Vagina (tissue), 2 donors: ENCODE data around the gene SFT2D3. TPM values are rescaled to one million over a fixed set of nuclear protein-coding genes. Genes with fewer than 3 reads are reported as not detected.

Source experiments
- DNase-seq, 2 donors: peaks; one replicate each; pipeline ENCODE4 v3.0.0-alpha.2; 2017; ENCODE audit errors: extremely low spot score in 2 of 2
- H3K27ac ChIP-seq: fragments of 200-600 bp; sonication (generic); one replicate; pipeline ENCODE4 v1.5.1; 2019
- H3K27me3 ChIP-seq: fragments of 200-600 bp; sonication (generic); one replicate; pipeline ENCODE4 v1.5.1; 2019
- H3K36me3 ChIP-seq, 2 donors: fragments of 200-600 bp; sonication (generic); one replicate each; pipeline ENCODE4 v1.5.1; 2017 to 2019
- H3K4me1 ChIP-seq: fragments of 200-600 bp; sonication (generic); one replicate; pipeline ENCODE4 v1.5.1; 2019
- H3K4me3 ChIP-seq, 2 donors: fragments of 200-600 bp; sonication (generic); 1 replicate in 1 of 2; 2 replicates in 1 of 2; pipeline ENCODE4 v1.5.1; 2016 to 2019
- H3K9me3 ChIP-seq: fragments of 200-600 bp; sonication (generic); one replicate; pipeline ENCODE4 v1.5.1; 2019
- POLR2A ChIP-seq, 2 donors: fragments of 450-650 bp; IDR thresholded peaks; one replicate each; pipeline ENCODE4 v1.6.1; 2017; ENCODE audit warnings: antibody characterized with exemption in 2 of 2, mild to moderate bottlenecking in 2 of 2, moderate library complexity in 2 of 2
- POLR2AphosphoS5 ChIP-seq, 2 donors: sonication (generic); formaldehyde crosslinking; IDR thresholded peaks; one replicate each; pipeline ENCODE4 v1.9.0; 2017; ENCODE audit warnings: antibody characterized with exemption in 2 of 2, mild to moderate bottlenecking in 2 of 2, low read depth in 1 of 2; ENCODE audit not compliant: insufficient read depth in 1 of 2
- intact Hi-C: fragments of 100-400 bp; cut with DNase I; formaldehyde crosslinking; loops from one replicate; pipeline ENCODE4 v1.15.1; 2023
- total RNA-seq: library from RNA; depleted of rRNA; stranded (reverse); fragments of >200 nt; gene quantifications from one replicate; pipeline ENCODE4 v1.2.3, GENCODE V29; 2016
- TF ChIP-seq, protein P1 (sequence below), 3 experiments: fragments of 450-650 bp in 2 of 3; fragments of 200-600 bp in 1 of 3; sonication (generic) in 1 of 3; IDR thresholded peaks; one replicate each; pipeline ENCODE4 v1.5.1; 2017 to 2019; ENCODE audit warnings: antibody characterized with exemption in 3 of 3, mild to moderate bottlenecking in 2 of 3, moderate library complexity in 2 of 3

The SFT2D3 gene
- total RNA-seq, 1 donor from 2014 or later, result 3.7 TPM

GRCh38 chr2:127681976-127682857, 19.1 kb upstream of the SFT2D3 start:
- TF ChIP-seq POLR2A (IDR thresholded peaks at IDR 0.05) (no peak), POLR2AphosphoS5 (IDR thresholded peaks at IDR 0.05; ENCODE audit: insufficient read depth in 1 of 2, low read depth in 1 of 2) (no peak)
- TF ChIP-seq, protein P1, sequence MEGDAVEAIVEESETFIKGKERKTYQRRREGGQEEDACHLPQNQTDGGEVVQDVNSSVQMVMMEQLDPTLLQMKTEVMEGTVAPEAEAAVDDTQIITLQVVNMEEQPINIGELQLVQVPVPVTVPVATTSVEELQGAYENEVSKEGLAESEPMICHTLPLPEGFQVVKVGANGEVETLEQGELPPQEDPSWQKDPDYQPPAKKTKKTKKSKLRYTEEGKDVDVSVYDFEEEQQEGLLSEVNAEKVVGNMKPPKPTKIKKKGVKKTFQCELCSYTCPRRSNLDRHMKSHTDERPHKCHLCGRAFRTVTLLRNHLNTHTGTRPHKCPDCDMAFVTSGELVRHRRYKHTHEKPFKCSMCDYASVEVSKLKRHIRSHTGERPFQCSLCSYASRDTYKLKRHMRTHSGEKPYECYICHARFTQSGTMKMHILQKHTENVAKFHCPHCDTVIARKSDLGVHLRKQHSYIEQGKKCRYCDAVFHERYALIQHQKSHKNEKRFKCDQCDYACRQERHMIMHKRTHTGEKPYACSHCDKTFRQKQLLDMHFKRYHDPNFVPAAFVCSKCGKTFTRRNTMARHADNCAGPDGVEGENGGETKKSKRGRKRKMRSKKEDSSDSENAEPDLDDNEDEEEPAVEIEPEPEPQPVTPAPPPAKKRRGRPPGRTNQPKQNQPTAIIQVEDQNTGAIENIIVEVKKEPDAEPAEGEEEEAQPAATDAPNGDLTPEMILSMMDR (IDR thresholded peaks at IDR 0.05), result no peak
- no peaks in the 10 kb centered on the region for H3K27me3 ChIP-seq
- no peaks in the 10 kb centered on the region for H3K9me3 ChIP-seq
- no peak for DNase-seq
- H3K4me3 ChIP-seq, result no peak overlapping the region
- H3K36me3 ChIP-seq, result no peaks in the 10 kb centered on the region
- no peak overlapping the region for H3K27ac ChIP-seq
- intact Hi-C loops, result no loop called here
- peaks cover 12% of the 10 kb centered on the region for H3K4me1 ChIP-seq

DNA sequence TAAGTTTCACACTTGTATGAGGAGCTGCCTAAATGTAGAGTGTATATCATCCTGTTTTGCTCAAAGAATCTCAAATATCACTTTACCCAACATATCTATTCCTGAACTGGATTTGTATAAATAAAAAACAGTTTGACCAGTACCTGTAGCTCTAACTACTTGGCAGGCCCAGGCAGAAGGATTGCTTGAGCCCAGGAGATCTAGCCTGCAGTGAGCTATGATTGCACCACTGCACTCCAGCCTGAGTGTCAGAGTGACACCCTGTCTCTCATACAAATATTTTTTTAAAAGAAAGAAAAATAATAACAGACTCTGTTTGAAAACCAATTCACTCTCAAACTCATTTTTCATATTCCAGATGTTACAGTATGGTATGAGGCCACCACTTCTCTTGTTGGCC, 18.2 kb upstream of the SFT2D3 start:
- Histone ChIP-seq H3K27me3 (no peaks in the 10 kb centered on the region), H3K4me3 (no peak overlapping the region), H3K9me3 (no peaks in the 10 kb centered on the region), H3K36me3 (no peaks in the 10 kb centered on the region), H3K27ac (no peak overlapping the region), H3K4me1 (peaks cover 12% of the 10 kb centered on the region)
- DNase-seq, result no peak
- TF ChIP-seq, protein P1 (IDR thresholded peaks at IDR 0.05), result no peak
- TF ChIP-seq POLR2A (IDR thresholded peaks at IDR 0.05), result no peak
- no peak for TF ChIP-seq POLR2AphosphoS5 (IDR thresholded peaks at IDR 0.05; ENCODE audit: insufficient read depth in 1 of 2, low read depth in 1 of 2)
- intact Hi-C loops, result no loop called here

GRCh38 chr2:127683757-127684156, 17.5 kb upstream of the SFT2D3 start:
- Histone ChIP-seq H3K27ac (no peak overlapping the region), H3K4me1 (peaks cover 12% of the 10 kb centered on the region), H3K9me3 (no peaks in the 10 kb centered on the region), H3K27me3 (no peaks in the 10 kb centered on the region), H3K4me3 (no peak overlapping the region), H3K36me3 (no peaks in the 10 kb centered on the region)
- intact Hi-C loops, result no loop called here
- no peak for TF ChIP-seq POLR2AphosphoS5 (IDR thresholded peaks at IDR 0.05; ENCODE audit: insufficient read depth in 1 of 2, low read depth in 1 of 2)
- no peak for TF ChIP-seq POLR2A (IDR thresholded peaks at IDR 0.05)
- TF ChIP-seq, protein P1 (IDR thresholded peaks at IDR 0.05), result no peak
- no peak for DNase-seq

DNA sequence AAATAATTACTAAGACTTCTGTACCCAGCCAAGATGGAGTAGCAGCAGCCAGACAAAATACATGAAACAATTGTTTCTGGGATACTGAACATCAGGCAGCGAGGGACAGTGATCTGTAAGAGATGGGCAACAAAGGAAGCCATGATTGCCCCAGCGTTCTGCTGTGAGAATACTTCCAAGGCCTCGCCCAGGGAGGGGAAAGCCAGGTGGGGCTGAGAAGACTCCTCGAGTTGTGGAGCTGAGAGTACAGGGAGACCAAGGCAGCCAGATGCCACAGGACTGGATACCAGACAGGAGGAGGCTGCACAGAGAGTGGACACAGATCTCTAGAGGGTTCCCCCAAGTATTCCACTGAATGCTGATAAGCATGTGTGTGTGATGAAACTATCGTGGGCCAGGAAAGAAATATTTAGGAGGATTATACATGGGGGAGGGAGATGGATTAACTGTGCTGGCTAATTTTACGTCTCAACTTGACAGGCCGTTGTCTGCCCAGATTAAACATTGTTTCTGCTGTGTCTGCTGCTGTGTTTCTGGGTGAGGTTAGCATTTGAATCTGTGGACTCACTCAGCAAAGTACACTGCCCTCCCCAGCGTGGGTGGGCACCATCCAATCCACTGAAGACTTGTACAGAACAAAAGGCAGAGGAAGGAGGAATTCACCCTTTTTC, 15.8 kb upstream of the SFT2D3 start:
- H3K4me1 ChIP-seq, result peaks cover 12% of the 10 kb centered on the region
- TF ChIP-seq POLR2AphosphoS5 (IDR thresholded peaks at IDR 0.05; ENCODE audit: insufficient read depth in 1 of 2, low read depth in 1 of 2) (no peak), POLR2A (IDR thresholded peaks at IDR 0.05) (no peak)
- TF ChIP-seq, protein P1 (IDR thresholded peaks at IDR 0.05), result no peak
- intact Hi-C loops, result no loop called here
- H3K4me3 ChIP-seq, result no peak overlapping the region
- no peaks in the 10 kb centered on the region for H3K27me3 ChIP-seq
- H3K9me3 ChIP-seq, result peaks cover under 1% of the 10 kb centered on the region
- no peak overlapping the region for H3K27ac ChIP-seq
- H3K36me3 ChIP-seq, result no peaks in the 10 kb centered on the region
- DNase-seq, result no peak

GRCh38 chr2:127688405-127688804, 12.9 kb upstream of the SFT2D3 start:
- Histone ChIP-seq H3K27ac (no peak overlapping the region), H3K4me1 (no peaks in the 10 kb centered on the region), H3K4me3 (no peak overlapping the region), H3K27me3 (no peaks in the 10 kb centered on the region), H3K36me3 (no peaks in the 10 kb centered on the region), H3K9me3 (peaks cover 8% of the 10 kb centered on the region)
- DNase-seq, result no peak
- TF ChIP-seq, protein P1 (IDR thresholded peaks at IDR 0.05), result no peak
- TF ChIP-seq POLR2AphosphoS5 (IDR thresholded peaks at IDR 0.05; ENCODE audit: insufficient read depth in 1 of 2, low read depth in 1 of 2) (no peak), POLR2A (IDR thresholded peaks at IDR 0.05) (no peak)
- intact Hi-C loops, result no loop called here
